Esophagus muscularis mucosa (tissue), 4 donors: ENCODE data around the gene HOXA11.

Source experiments
- EP300 ChIP-seq: sonication (generic); formaldehyde crosslinking; IDR thresholded peaks from one replicate; pipeline ENCODE4 v1.6.1; 2017; ENCODE audit warnings: antibody characterized with exemption
- POLR2A ChIP-seq: fragments of 450-650 bp; IDR thresholded peaks from one replicate; pipeline ENCODE4 v1.6.1; 2017; ENCODE audit warnings: antibody characterized with exemption, moderate library complexity, mild to moderate bottlenecking, low read depth
- POLR2AphosphoS5 ChIP-seq, 2 donors: sonication (generic); formaldehyde crosslinking; IDR thresholded peaks; one replicate each; pipeline ENCODE4 v1.6.1; 2017; ENCODE audit warnings: antibody characterized with exemption in 2 of 2
- TF ChIP-seq, protein P1 (sequence below), 3 experiments: fragments of 200-600 bp in 2 of 3; fragments of 450-650 bp in 1 of 3; sonication (generic) in 2 of 3; IDR thresholded peaks; one replicate each; pipeline ENCODE4 v1.5.1; 2017 to 2019; ENCODE audit warnings: antibody characterized with exemption in 3 of 3, mild to moderate bottlenecking in 2 of 3, moderate library complexity in 1 of 3

DNA sequence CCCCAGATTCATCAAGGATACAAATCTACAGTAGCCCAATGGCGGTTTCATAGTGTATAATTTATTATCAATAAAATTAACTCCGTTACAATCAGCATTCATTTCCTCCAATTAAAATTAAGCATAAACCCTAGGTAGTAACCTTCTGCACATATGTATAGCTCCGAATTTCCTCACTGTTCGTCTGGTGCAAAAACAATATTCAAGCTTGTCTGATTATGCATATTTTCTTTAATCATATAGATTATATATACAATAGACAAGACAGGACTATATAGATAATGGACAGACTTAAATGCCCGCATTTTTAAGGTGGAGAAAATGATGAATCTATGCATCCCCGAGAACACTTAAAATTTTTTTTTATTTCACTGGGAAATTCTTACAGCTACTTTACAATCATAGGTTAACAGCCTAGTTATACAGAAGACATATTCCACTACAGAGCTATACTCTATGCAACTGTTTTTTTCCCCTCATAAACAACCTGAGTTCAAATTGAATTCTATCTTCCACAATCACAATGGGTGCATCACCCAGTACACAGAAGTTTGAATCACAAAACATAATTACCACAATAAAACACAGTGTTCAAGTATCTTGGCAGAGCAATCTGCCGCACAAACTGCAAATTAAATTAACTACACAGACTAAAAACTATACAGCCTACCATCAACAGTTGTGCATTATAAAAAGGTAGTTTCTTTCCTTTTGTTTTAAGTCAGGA lies 22.3 kb downstream of the HOXA11 start:
- TF ChIP-seq, protein P1, sequence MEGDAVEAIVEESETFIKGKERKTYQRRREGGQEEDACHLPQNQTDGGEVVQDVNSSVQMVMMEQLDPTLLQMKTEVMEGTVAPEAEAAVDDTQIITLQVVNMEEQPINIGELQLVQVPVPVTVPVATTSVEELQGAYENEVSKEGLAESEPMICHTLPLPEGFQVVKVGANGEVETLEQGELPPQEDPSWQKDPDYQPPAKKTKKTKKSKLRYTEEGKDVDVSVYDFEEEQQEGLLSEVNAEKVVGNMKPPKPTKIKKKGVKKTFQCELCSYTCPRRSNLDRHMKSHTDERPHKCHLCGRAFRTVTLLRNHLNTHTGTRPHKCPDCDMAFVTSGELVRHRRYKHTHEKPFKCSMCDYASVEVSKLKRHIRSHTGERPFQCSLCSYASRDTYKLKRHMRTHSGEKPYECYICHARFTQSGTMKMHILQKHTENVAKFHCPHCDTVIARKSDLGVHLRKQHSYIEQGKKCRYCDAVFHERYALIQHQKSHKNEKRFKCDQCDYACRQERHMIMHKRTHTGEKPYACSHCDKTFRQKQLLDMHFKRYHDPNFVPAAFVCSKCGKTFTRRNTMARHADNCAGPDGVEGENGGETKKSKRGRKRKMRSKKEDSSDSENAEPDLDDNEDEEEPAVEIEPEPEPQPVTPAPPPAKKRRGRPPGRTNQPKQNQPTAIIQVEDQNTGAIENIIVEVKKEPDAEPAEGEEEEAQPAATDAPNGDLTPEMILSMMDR (IDR thresholded peaks at IDR 0.05): no peak
- TF ChIP-seq EP300 (no peak), POLR2A (no peak), POLR2AphosphoS5 (IDR thresholded peaks at IDR 0.05) (no peak)
